ENCODE results near the gene BPIFB2. TPM values are rescaled to one million over a fixed set of nuclear protein-coding genes. Genes with fewer than 3 reads are reported as not detected.

The BPIFB2 gene
- polyA plus RNA-seq, 1 donor (not counting 4 experiments of a cell fraction or from before 2014, with no cell fraction given): not detected

- H3K9ac ChIP-seq (ENCODE audit: control insufficient read depth, extremely low read depth, insufficient read depth, low read length): no peak overlapping the region
- no peaks in the 10 kb centered on the region for H3K4me1 ChIP-seq (ENCODE audit: control insufficient read depth, extremely low read depth, insufficient read depth, low read length)
- no peak overlapping the region for H3K4me2 ChIP-seq (ENCODE audit: control insufficient read depth, extremely low read depth, insufficient read depth, low read depth, low read length)
- TF ChIP-seq CTCF (optimal IDR thresholded peaks at IDR 0.05 in 1 of 3, IDR thresholded peaks at IDR 0.05 in 1 of 3, conservative IDR thresholded peaks at IDR 0.05 in 1 of 3; ENCODE audit: extremely low read depth in 1 of 3, insufficient read depth in 2 of 3, low read length in 3 of 3): no peak
- no peak for TF ChIP-seq EZH2 (IDR thresholded peaks at IDR 0.05; ENCODE audit: low read length)
- H4K20me1 ChIP-seq (ENCODE audit: control insufficient read depth, extremely low read depth, insufficient read depth, low read length): no peaks in the 10 kb centered on the region
- H2AFZ ChIP-seq (ENCODE audit: control insufficient read depth, low read length): no peak overlapping the region
- no peaks in the 10 kb centered on the region for H3K9me3 ChIP-seq (ENCODE audit: control insufficient read depth, low read depth, low read length)
- no peak overlapping the region for H3K4me3 ChIP-seq (ENCODE audit: control insufficient read depth in 2 of 3, extremely low read depth in 1 of 3, insufficient read depth in 2 of 3, low read depth in 1 of 3, low read length in 3 of 3)
- H3K27ac ChIP-seq (ENCODE audit: control insufficient read depth, insufficient read depth, low read length): no peak overlapping the region
- no peaks in the 10 kb centered on the region for H3K79me2 ChIP-seq (ENCODE audit: control insufficient read depth, insufficient read depth, low read length)
- H3K36me3 ChIP-seq (ENCODE audit: control insufficient read depth in 2 of 2, extremely low read depth in 1 of 2, insufficient read depth in 2 of 2, low read length in 2 of 2): no peaks in the 10 kb centered on the region
- DNase-seq (ENCODE audit: low read depth, low spot score) (no peak), FAIRE-seq (no peak)
- dilution Hi-C loops (cut with MboI; ENCODE audit: extremely low pct_ligation_motif_present, low sequenced_read_pairs): no loop called here
- H3K27me3 ChIP-seq (ENCODE audit: control insufficient read depth, extremely low read depth, insufficient read depth, low read length): no peaks in the 10 kb centered on the region
- H3K9me1 ChIP-seq (ENCODE audit: control insufficient read depth, extremely low read depth, insufficient read depth, low read length): no peaks in the 10 kb centered on the region
These were observed 19.5 kb upstream of the BPIFB2 start for GRCh38 chr20:32988008-32988407.

GRCh38 chr20:32989507-32990283 lies 17.8 kb upstream of the BPIFB2 start:
- Histone ChIP-seq H3K4me2 (ENCODE audit: control insufficient read depth, extremely low read depth, insufficient read depth, low read depth, low read length) (no peak overlapping the region), H3K9me1 (ENCODE audit: control insufficient read depth, extremely low read depth, insufficient read depth, low read length) (no peaks in the 10 kb centered on the region), H2AFZ (ENCODE audit: control insufficient read depth, low read length) (no peak overlapping the region), H3K79me2 (ENCODE audit: control insufficient read depth, insufficient read depth, low read length) (no peaks in the 10 kb centered on the region), H3K9ac (ENCODE audit: control insufficient read depth, extremely low read depth, insufficient read depth, low read length) (no peak overlapping the region), H3K27me3 (ENCODE audit: control insufficient read depth, extremely low read depth, insufficient read depth, low read length) (no peaks in the 10 kb centered on the region), H3K36me3 (ENCODE audit: control insufficient read depth in 2 of 2, extremely low read depth in 1 of 2, insufficient read depth in 2 of 2, low read length in 2 of 2) (no peaks in the 10 kb centered on the region), H3K4me3 (ENCODE audit: control insufficient read depth in 2 of 3, extremely low read depth in 1 of 3, insufficient read depth in 2 of 3, low read depth in 1 of 3, low read length in 3 of 3) (no peak overlapping the region), H4K20me1 (ENCODE audit: control insufficient read depth, extremely low read depth, insufficient read depth, low read length) (no peaks in the 10 kb centered on the region), H3K4me1 (ENCODE audit: control insufficient read depth, extremely low read depth, insufficient read depth, low read length) (no peaks in the 10 kb centered on the region), H3K9me3 (ENCODE audit: control insufficient read depth, low read depth, low read length) (no peaks in the 10 kb centered on the region), H3K27ac (ENCODE audit: control insufficient read depth, insufficient read depth, low read length) (no peak overlapping the region)
- no peak for DNase-seq (ENCODE audit: low read depth, low spot score)
- no peak for TF ChIP-seq CTCF (optimal IDR thresholded peaks at IDR 0.05 in 1 of 3, IDR thresholded peaks at IDR 0.05 in 1 of 3, conservative IDR thresholded peaks at IDR 0.05 in 1 of 3; ENCODE audit: extremely low read depth in 1 of 3, insufficient read depth in 2 of 3, low read length in 3 of 3)
- no peak for TF ChIP-seq EZH2 (IDR thresholded peaks at IDR 0.05; ENCODE audit: low read length)
- FAIRE-seq: no peak
- dilution Hi-C loops (cut with MboI; ENCODE audit: extremely low pct_ligation_motif_present, low sequenced_read_pairs): no loop called here

Data from keratinocyte (primary cell).